Measurements from ENCODE around the gene THRB. TPM values are rescaled to one million over a fixed set of nuclear protein-coding genes. Genes with fewer than 3 reads are reported as not detected.

THRB gene
- total and polyA plus RNA-seq, 11 donors, result 4.8 to 28.5 (median 21.0) TPM

- ATAC-seq (no peak), DNase-seq (no peak)
- Histone ChIP-seq H3K4me3 (no peak overlapping the region), H3K36me3 (no peaks in the 10 kb centered on the region), H3K27me3 (no peaks in the 10 kb centered on the region), H3K9me3 (no peaks in the 10 kb centered on the region), H3K4me1 (peaks cover 0 to 5% (median under 1%) of the 10 kb centered on the region in 12 donors), H3K27ac (no peak overlapping the region)
- no peak for TF ChIP-seq POLR2A (IDR thresholded peaks at IDR 0.05)
- TF ChIP-seq CTCF (IDR thresholded peaks at IDR 0.05), result no peak
- intact Hi-C loops (cut with DNase I), result loop anchor here in 5 of 10 donors (10.0 kb wide), 3 partner anchors 168 to 348 kb away; no protein-coding TSS in a partner anchor
- WGBS, 4 donors, result 87 to 98% (median 95%) methylated on average over 1 of the region's 1 CpG
Observed at GRCh38 chr3:24232784-24233183, 261.9 kb downstream of the THRB start.

GRCh38 chr3:24229468-24230221, 265.0 kb downstream of the THRB start:
- no peak for ATAC-seq
- Histone ChIP-seq H3K36me3 (no peaks in the 10 kb centered on the region), H3K9me3 (no peaks in the 10 kb centered on the region), H3K4me1 (peaks cover 0 to 17% (median 1%) of the 10 kb centered on the region in 12 donors), H3K27ac (no peak overlapping the region), H3K27me3 (no peaks in the 10 kb centered on the region), H3K4me3 (no peak overlapping the region)
- DNase-seq, result no peak
- 70 to 85% (median 79%) methylated on average over 5 of the region's 5 CpGs for WGBS, 4 donors
- no peak for TF ChIP-seq POLR2A (IDR thresholded peaks at IDR 0.05)
- no peak for TF ChIP-seq CTCF (IDR thresholded peaks at IDR 0.05)
- intact Hi-C loops (cut with DNase I), result loop anchor here in 5 of 10 donors (10.0 kb wide), 3 partner anchors 165 to 345 kb away; no protein-coding TSS in a partner anchor

GRCh38 chr3:24227635-24228034, 267.0 kb downstream of the THRB start:
- H3K9me3 ChIP-seq, result no peaks in the 10 kb centered on the region
- DNase-seq (no peak), ATAC-seq (no peak)
- H3K36me3 ChIP-seq, result no peaks in the 10 kb centered on the region
- WGBS, 4 donors, result 73 to 77% (median 76%) methylated on average over 3 of the region's 3 CpGs
- intact Hi-C loops (cut with DNase I), result no loop called here
- H3K4me3 ChIP-seq, result no peak overlapping the region
- H3K4me1 ChIP-seq, result peaks cover 0 to 18% (median 1%) of the 10 kb centered on the region in 12 donors
- no peak overlapping the region for H3K27ac ChIP-seq
- no peaks in the 10 kb centered on the region for H3K27me3 ChIP-seq
- TF ChIP-seq CTCF (IDR thresholded peaks at IDR 0.05) (no peak), POLR2A (IDR thresholded peaks at IDR 0.05) (no peak)

GRCh38 chr3:24226397-24226796, 268.3 kb downstream of the THRB start:
- Histone ChIP-seq H3K36me3 (no peaks in the 10 kb centered on the region), H3K27ac (peak overlapping the region in 1 of 12 donors; percentile 18), H3K27me3 (no peaks in the 10 kb centered on the region), H3K4me3 (no peak overlapping the region), H3K4me1 (peaks cover 0 to 19% (median 1%) of the 10 kb centered on the region in 12 donors), H3K9me3 (no peaks in the 10 kb centered on the region)
- 82 to 91% (median 83%) methylated on average over 2 of the region's 2 CpGs for WGBS, 4 donors
- intact Hi-C loops (cut with DNase I), result no loop called here
- DNase-seq (no peak), ATAC-seq (peak in 3 of 4 donors; percentile 27 to 45 (median 42))
- no peak for TF ChIP-seq POLR2A (IDR thresholded peaks at IDR 0.05)
- no peak for TF ChIP-seq CTCF (IDR thresholded peaks at IDR 0.05)

Measured in heart left ventricle (tissue), 16 donors.